ENCODE measurements around the gene RPH3AL. TPM values are rescaled to one million over a fixed set of nuclear protein-coding genes. Genes with fewer than 3 reads are reported as not detected.

Gene RPH3AL
- total RNA-seq, 4 donors from 2014 or later, result 9.6 to 62.4 (median 41.9) TPM

DNA sequence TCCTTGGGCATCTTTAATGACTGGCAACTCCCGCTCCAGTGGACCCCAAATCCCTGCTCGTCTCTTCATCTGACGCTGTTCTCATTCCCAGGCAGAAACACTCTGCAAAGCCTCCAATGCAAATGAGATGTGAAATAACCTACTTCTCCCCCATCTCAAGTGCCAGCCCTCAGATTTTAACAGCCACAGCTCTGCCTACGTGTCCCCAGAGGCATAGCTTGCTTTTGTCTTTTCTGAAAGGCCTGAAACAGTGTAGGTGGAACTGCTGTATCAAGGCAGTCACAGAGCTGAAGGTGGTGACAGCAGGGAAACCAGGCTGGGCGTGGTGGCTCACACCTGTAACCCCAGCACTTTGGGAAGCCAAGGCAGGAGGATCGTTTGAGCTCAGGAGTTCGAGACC lies 14.7 kb downstream of the RPH3AL start:
- Histone ChIP-seq H3K36me3 (no peaks in the 10 kb centered on the region), H3K27ac (no peak overlapping the region), H3K4me1 (peaks cover 0 to 31% (median 0%) of the 10 kb centered on the region in 4 donors), H3K27me3 (peaks cover 0 to 5% of the 10 kb centered on the region in 2 donors), H3K9me3 (no peaks in the 10 kb centered on the region), H3K4me3 (no peak overlapping the region)
- 82 to 92% methylated on average over 7 of the region's 7 CpGs for WGBS, 2 donors
- no peak for DNase-seq (ENCODE audit: low spot score in 2 of 2)
- TF ChIP-seq, protein P1, sequence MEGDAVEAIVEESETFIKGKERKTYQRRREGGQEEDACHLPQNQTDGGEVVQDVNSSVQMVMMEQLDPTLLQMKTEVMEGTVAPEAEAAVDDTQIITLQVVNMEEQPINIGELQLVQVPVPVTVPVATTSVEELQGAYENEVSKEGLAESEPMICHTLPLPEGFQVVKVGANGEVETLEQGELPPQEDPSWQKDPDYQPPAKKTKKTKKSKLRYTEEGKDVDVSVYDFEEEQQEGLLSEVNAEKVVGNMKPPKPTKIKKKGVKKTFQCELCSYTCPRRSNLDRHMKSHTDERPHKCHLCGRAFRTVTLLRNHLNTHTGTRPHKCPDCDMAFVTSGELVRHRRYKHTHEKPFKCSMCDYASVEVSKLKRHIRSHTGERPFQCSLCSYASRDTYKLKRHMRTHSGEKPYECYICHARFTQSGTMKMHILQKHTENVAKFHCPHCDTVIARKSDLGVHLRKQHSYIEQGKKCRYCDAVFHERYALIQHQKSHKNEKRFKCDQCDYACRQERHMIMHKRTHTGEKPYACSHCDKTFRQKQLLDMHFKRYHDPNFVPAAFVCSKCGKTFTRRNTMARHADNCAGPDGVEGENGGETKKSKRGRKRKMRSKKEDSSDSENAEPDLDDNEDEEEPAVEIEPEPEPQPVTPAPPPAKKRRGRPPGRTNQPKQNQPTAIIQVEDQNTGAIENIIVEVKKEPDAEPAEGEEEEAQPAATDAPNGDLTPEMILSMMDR (IDR thresholded peaks at IDR 0.05), result no peak
- no peak for TF ChIP-seq POLR2A (IDR thresholded peaks at IDR 0.05)
- no peak for TF ChIP-seq EP300 (IDR thresholded peaks at IDR 0.05)

DNA sequence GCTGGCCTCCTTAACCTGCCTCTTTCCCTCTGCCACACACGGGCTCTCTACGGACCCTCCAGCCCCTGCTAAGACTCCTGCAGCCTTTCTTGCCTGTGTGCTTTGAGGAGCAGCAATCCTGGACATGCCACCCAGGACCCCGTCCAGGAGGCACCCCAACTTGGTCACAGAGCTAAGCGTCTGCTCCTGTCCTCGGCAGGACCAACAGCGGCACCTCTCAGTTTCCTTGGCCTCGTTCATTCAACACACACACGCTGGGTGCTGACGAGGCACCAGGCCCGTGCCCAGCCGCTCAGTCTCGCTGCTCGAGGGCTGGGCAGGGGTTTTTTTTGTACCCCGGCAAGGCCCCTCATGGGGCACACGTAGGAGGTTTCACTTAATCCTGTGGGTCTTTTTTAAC lies 15.2 kb downstream of the RPH3AL start:
- Histone ChIP-seq H3K9me3 (no peaks in the 10 kb centered on the region), H3K27me3 (peaks cover 0 to 5% of the 10 kb centered on the region in 2 donors), H3K27ac (no peak overlapping the region), H3K36me3 (no peaks in the 10 kb centered on the region), H3K4me1 (peaks cover 0 to 31% (median 0%) of the 10 kb centered on the region in 4 donors), H3K4me3 (no peak overlapping the region)
- DNase-seq (ENCODE audit: low spot score in 2 of 2), result no peak
- TF ChIP-seq EP300 (IDR thresholded peaks at IDR 0.05), result no peak
- TF ChIP-seq, protein P1 (IDR thresholded peaks at IDR 0.05), result no peak
- TF ChIP-seq POLR2A (IDR thresholded peaks at IDR 0.05), result no peak
- WGBS, 2 donors, result 88 to 92% methylated on average over 15 of the region's 15 CpGs

DNA sequence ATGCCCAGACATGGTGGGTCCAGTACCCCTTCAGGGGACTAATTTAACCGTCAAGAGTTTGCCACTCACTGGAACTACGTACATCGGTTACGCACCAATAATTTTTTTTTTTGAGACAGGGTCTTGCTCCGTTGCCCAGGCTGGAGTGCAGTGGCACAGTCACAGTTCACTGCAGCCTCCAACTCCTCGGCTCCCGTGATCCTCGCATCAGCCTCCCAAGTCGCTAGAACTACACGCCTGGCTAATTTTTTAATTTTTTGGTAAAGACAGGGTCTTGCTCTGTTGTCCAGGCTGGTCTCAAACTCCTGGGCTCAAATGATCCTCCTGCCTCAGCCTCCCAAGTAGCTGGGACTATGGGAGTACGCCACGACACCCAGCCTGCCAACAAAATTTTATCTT lies 15.6 kb downstream of the RPH3AL start:
- H3K36me3 ChIP-seq, result no peaks in the 10 kb centered on the region
- H3K4me1 ChIP-seq, result peaks cover 0 to 31% (median 0%) of the 10 kb centered on the region in 4 donors
- no peak for DNase-seq (ENCODE audit: low spot score in 2 of 2)
- H3K27ac ChIP-seq, result no peak overlapping the region
- peaks cover 0 to 5% of the 10 kb centered on the region in 2 donors for H3K27me3 ChIP-seq
- H3K4me3 ChIP-seq, result no peak overlapping the region
- TF ChIP-seq, protein P1 (IDR thresholded peaks at IDR 0.05), result no peak
- TF ChIP-seq POLR2A (IDR thresholded peaks at IDR 0.05), result no peak
- TF ChIP-seq EP300 (IDR thresholded peaks at IDR 0.05), result no peak
- 93 to 98% methylated on average over 12 of the region's 12 CpGs for WGBS, 2 donors
- no peaks in the 10 kb centered on the region for H3K9me3 ChIP-seq

DNA sequence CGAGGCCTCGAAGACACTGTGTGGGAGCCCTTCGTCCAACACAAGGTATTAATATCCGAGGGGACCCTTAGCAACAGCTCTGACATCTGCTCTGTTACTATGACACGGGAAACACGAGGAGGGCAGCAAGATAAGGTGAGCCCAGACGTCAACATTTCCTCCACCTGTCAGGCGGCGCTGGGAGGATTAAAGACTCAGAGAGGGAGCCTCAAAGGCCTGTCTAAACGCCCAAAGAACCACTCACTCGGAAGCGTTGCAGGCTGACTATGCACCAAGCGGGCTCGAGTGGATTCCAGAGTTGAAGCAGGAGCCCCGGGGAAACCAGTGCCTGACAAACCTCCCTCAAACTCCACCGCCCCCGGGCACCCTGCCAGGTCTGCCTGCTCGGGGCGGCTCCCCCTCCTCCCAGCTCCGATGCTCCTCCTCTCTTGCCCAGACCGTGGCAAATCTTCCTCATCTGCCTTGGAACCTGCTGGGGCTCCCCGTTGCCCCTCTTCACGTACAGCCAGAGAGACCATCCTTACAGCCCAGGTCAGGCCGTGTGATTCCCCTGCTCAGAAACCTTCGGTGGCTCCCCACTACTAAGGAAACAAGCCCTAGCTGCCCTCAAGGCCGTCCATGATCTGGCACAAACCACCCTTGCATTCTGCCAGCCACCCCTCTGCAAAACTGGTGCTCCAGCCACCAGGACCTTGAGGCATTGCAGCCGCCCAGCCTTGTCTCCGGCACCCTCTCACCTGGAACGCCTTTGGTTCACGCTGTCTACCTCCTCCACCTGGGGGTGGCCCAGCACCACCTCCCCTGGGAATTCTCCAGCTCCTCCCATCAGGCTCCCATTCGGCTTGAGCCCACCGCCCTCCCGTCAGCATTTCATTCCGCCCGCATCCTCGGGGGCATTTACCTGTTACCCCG lies 16.2 kb downstream of the RPH3AL start:
- H3K27ac ChIP-seq, result peak overlapping the region in 1 of 4 donors; percentile 10
- peaks cover 0 to 31% (median 0%) of the 10 kb centered on the region in 4 donors for H3K4me1 ChIP-seq
- H3K9me3 ChIP-seq, result no peaks in the 10 kb centered on the region
- 60 to 61% methylated on average over 34 to 35 of the region's 37 CpGs for WGBS, 2 donors
- DNase-seq (ENCODE audit: low spot score in 2 of 2), result peak; percentile 51 to 61
- H3K4me3 ChIP-seq, result no peak overlapping the region
- H3K27me3 ChIP-seq, result peaks cover 0 to 5% of the 10 kb centered on the region in 2 donors
- no peak for TF ChIP-seq POLR2A (IDR thresholded peaks at IDR 0.05)
- no peak for TF ChIP-seq EP300 (IDR thresholded peaks at IDR 0.05)
- TF ChIP-seq, protein P1 (IDR thresholded peaks at IDR 0.05), result no peak
- no peaks in the 10 kb centered on the region for H3K36me3 ChIP-seq

DNA sequence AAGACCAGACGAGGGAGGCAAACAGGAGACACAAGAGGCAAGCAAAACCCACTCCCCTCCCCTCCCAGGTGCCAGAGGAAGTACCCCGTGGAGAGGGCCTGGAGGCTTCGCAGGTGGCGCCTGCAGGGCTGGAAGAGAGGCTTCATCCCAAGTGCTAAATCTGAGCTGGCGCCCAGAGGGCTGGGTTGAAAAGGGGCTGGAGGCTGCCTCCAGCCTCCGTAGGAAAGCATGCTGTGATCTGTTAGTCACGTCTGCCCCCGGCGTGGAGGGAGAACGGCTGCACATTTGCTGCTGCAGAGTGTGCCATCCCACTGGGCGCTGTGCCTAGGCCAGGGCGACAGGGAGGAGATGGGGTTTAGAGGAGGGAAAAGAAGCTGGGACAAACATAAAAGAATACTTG lies 16.9 kb downstream of the RPH3AL start:
- peaks cover 0 to 31% (median 0%) of the 10 kb centered on the region in 4 donors for H3K4me1 ChIP-seq
- H3K9me3 ChIP-seq, result no peaks in the 10 kb centered on the region
- TF ChIP-seq EP300 (IDR thresholded peaks at IDR 0.05), result no peak
- TF ChIP-seq, protein P1 (IDR thresholded peaks at IDR 0.05), result no peak
- no peak for TF ChIP-seq POLR2A (IDR thresholded peaks at IDR 0.05)
- peaks cover 0 to 5% of the 10 kb centered on the region in 2 donors for H3K27me3 ChIP-seq
- WGBS, 2 donors, result 55 to 62% methylated on average over 9 to 12 of the region's 12 CpGs
- no peak for DNase-seq (ENCODE audit: low spot score in 2 of 2)
- peak overlapping the region in 1 of 4 donors; percentile 10 for H3K27ac ChIP-seq
- no peak overlapping the region for H3K4me3 ChIP-seq
- H3K36me3 ChIP-seq, result no peaks in the 10 kb centered on the region

Measured in tibial nerve (tissue), 4 donors.